Lower leg skin (tissue), 4 donors: Measurements from ENCODE around the gene ZNF366. TPM values are rescaled to one million over a fixed set of nuclear protein-coding genes. Genes with fewer than 3 reads are reported as not detected.

Source experiments
- DNase-seq, 2 donors: peaks; one replicate each; pipeline ENCODE4 v3.0.0-alpha.2; 2019; ENCODE audit warnings: low spot score in 2 of 2
- H3K4me3 ChIP-seq: fragments of 200-600 bp; sonication (generic); 2 replicates; pipeline ENCODE4 v1.5.1; 2017; ENCODE audit warnings: mild to moderate bottlenecking, low read depth; ENCODE audit not compliant: poor library complexity, severe bottlenecking
- CTCF ChIP-seq, 3 donors: fragments of 450-650 bp; IDR thresholded peaks; one replicate each; pipeline ENCODE4 v1.5.1; 2016; ENCODE audit warnings: antibody characterized with exemption in 3 of 3, mild to moderate bottlenecking in 3 of 3, moderate library complexity in 2 of 3
- POLR2A ChIP-seq, 2 donors: fragments of 450-650 bp; IDR thresholded peaks; one replicate each; pipeline ENCODE4 v1.6.1; 2016 to 2017; ENCODE audit warnings: antibody characterized with exemption in 2 of 2, mild to moderate bottlenecking in 1 of 2, moderate library complexity in 1 of 2
- WGBS, 2 donors: methylation state at CpG; one replicate each; pipeline ENCODE4 v1.1.5; 2018; 5-methylcytosine and 5-hydroxymethylcytosine counted together
- intact Hi-C: fragments of 100-400 bp; cut with DNase I; formaldehyde crosslinking; loops from one replicate; pipeline ENCODE4 v1.15.0; 2023; ENCODE audit warnings: low total_unique reads
- total RNA-seq, 4 donors: library from RNA; depleted of rRNA; stranded (reverse); fragments of >200 nt; gene quantifications; one replicate each; pipeline ENCODE4 v1.1.0, GENCODE V29; 2016

Gene ZNF366
- total RNA-seq, 4 donors from 2014 or later = 0.51 to 3.5 (median 1.6) TPM

- TF ChIP-seq CTCF (IDR thresholded peaks at IDR 0.05) (no peak), POLR2A (IDR thresholded peaks at IDR 0.05) (no peak)
- no peak overlapping the region for H3K4me3 ChIP-seq
- 64 to 72% methylated on average over 2 of the region's 2 CpGs for WGBS, 2 donors
- intact Hi-C loops = no loop called here
- DNase-seq = no peak
These were observed 112.5 kb downstream of the ZNF366 start for GRCh38 chr5:72394688-72395087.

- intact Hi-C loops = no loop called here
- TF ChIP-seq POLR2A (IDR thresholded peaks at IDR 0.05) (no peak), CTCF (IDR thresholded peaks at IDR 0.05) (no peak)
- DNase-seq = no peak
- no peak overlapping the region for H3K4me3 ChIP-seq
These were observed 114.2 kb downstream of the ZNF366 start for GRCh38 chr5:72393052-72393451.

Other genes starting within 250 kb of the ZNF366 start
- gene MRPS27, start 187.2 kb downstream of the ZNF366 start, total RNA-seq = 10 to 100 TPM; 32.8 to 55.0 (median 44.0) TPM
- 10 to 100 TPM in 1 of 4 donors, 1 to 10 TPM in 3; 7.2 to 12.5 (median 7.9) TPM for gene PTCD2, start 187.0 kb downstream of the ZNF366 start, total RNA-seq